ENCODE measurements around the gene ZNF750.

ZNF750 gene

GRCh38 chr17:82810644-82811430 lies 29.0 kb downstream of the ZNF750 start:
- DNase-seq = no peak

GRCh38 chr17:82808921-82809905 lies 30.6 kb downstream of the ZNF750 start:
- no peak for DNase-seq

GRCh38 chr17:82808006-82808405 lies 31.8 kb downstream of the ZNF750 start:
- no peak for DNase-seq

- no peak for DNase-seq
Observed at GRCh38 chr17:82807562-82807961, 32.3 kb downstream of the ZNF750 start.

GRCh38 chr17:82807101-82807500 lies 32.7 kb downstream of the ZNF750 start:
- no peak for DNase-seq

- no peak for DNase-seq
Observed at GRCh38 chr17:82806645-82807044, 33.2 kb downstream of the ZNF750 start.

GRCh38 chr17:82805823-82806222 lies 34.0 kb downstream of the ZNF750 start:
- DNase-seq = no peak

- no peak for DNase-seq
Observed at GRCh38 chr17:82805254-82805653, 34.6 kb downstream of the ZNF750 start.

GRCh38 chr17:82804442-82805191 lies 35.2 kb downstream of the ZNF750 start:
- DNase-seq = no peak

- no peak for DNase-seq
Observed at GRCh38 chr17:82803606-82804005, 36.2 kb downstream of the ZNF750 start.

- DNase-seq = no peak
Observed at GRCh38 chr17:82803185-82803584, 36.6 kb downstream of the ZNF750 start.

GRCh38 chr17:82802075-82802780 lies 37.6 kb downstream of the ZNF750 start:
- DNase-seq = no peak

GRCh38 chr17:82801377-82801970 lies 38.3 kb downstream of the ZNF750 start:
- DNase-seq = no peak

GRCh38 chr17:82800885-82801284 lies 38.9 kb downstream of the ZNF750 start:
- no peak for DNase-seq

GRCh38 chr17:82799591-82799990 lies 40.2 kb downstream of the ZNF750 start:
- no peak for DNase-seq

GRCh38 chr17:82798752-82799151 lies 41.1 kb downstream of the ZNF750 start:
- no peak for DNase-seq

- no peak for DNase-seq
Observed at GRCh38 chr17:82797061-82797460, 42.8 kb downstream of the ZNF750 start.

- no peak for DNase-seq
Observed at GRCh38 chr17:82795615-82796014, 44.2 kb downstream of the ZNF750 start.

- no peak for DNase-seq
Observed at GRCh38 chr17:82794781-82795482, 44.9 kb downstream of the ZNF750 start.

GRCh38 chr17:82793974-82794630 lies 45.7 kb downstream of the ZNF750 start:
- no peak for DNase-seq

- DNase-seq = no peak
Observed at GRCh38 chr17:82791532-82791931, 48.3 kb downstream of the ZNF750 start.

Data from CD4-positive, alpha-beta T cell treated with Interleukin-1 beta for 1 hour (primary cell).